Measurements from ENCODE around the gene FBXL14.
A peak's percentile ranks its signal among the peaks of the same experiment; 100 is the strongest.
"Not testable (repeated sequence)": the region's sequence is repeated elsewhere in the genome, so short reads cannot be mapped to it uniquely, and the experiment has no call there.

The FBXL14 gene

GRCh38 chr12:1566449-1567135 is 27.8 kb downstream of the FBXL14 start:
- DNase-seq, result no peak

- DNase-seq, result no peak
These were observed 29.2 kb downstream of the FBXL14 start for GRCh38 chr12:1565172-1565571.

GRCh38 chr12:1564067-1564466 is 30.3 kb downstream of the FBXL14 start:
- DNase-seq, result no peak

GRCh38 chr12:1562813-1563407 is 31.5 kb downstream of the FBXL14 start:
- no peak for DNase-seq

- no peak for DNase-seq
These were observed 33.7 kb downstream of the FBXL14 start for GRCh38 chr12:1560704-1561103.

GRCh38 chr12:1559676-1560091 is 34.7 kb downstream of the FBXL14 start:
- no peak for DNase-seq

GRCh38 chr12:1558108-1558507 is 36.3 kb downstream of the FBXL14 start:
- DNase-seq, result not testable (repeated sequence)

GRCh38 chr12:1553987-1554982 is 40.1 kb downstream of the FBXL14 start:
- no peak for DNase-seq

- no peak for DNase-seq
These were observed 40.8 kb downstream of the FBXL14 start for GRCh38 chr12:1553536-1553935.

GRCh38 chr12:1552911-1553491 is 41.4 kb downstream of the FBXL14 start:
- DNase-seq, result no peak

GRCh38 chr12:1552171-1552570 is 42.2 kb downstream of the FBXL14 start:
- no peak for DNase-seq

- DNase-seq, result no peak
These were observed 42.9 kb downstream of the FBXL14 start for GRCh38 chr12:1551496-1551895.

GRCh38 chr12:1546931-1547640 is 47.3 kb downstream of the FBXL14 start:
- DNase-seq, result no peak

- peak; percentile 20 to 29 for DNase-seq
These were observed 49.2 kb downstream of the FBXL14 start for GRCh38 chr12:1544996-1545700.

GRCh38 chr12:1542599-1542998 is 51.8 kb downstream of the FBXL14 start:
- DNase-seq, result no peak

- no peak for DNase-seq
These were observed 53.7 kb downstream of the FBXL14 start for GRCh38 chr12:1540690-1541089.

GRCh38 chr12:1539135-1539534 is 55.2 kb downstream of the FBXL14 start:
- DNase-seq, result no peak

GRCh38 chr12:1536817-1537216 is 57.6 kb downstream of the FBXL14 start:
- DNase-seq, result no peak

GRCh38 chr12:1534748-1535147 is 59.6 kb downstream of the FBXL14 start:
- DNase-seq, result no peak

- DNase-seq, result peak; percentile 28 to 42
These were observed 60.6 kb downstream of the FBXL14 start for GRCh38 chr12:1533602-1534304.

- peak; percentile 40 to 51 for DNase-seq
These were observed 61.2 kb downstream of the FBXL14 start for GRCh38 chr12:1533205-1533601.

All from AML-193 (cell line).